ENCODE measurements around the gene IL27RA. TPM values are rescaled to one million over a fixed set of nuclear protein-coding genes. Genes with fewer than 3 reads are reported as not detected.

IL27RA gene
- polyA plus RNA-seq (2013, experiment 1 of 2): 13.6 TPM
- 11.2 TPM for polyA plus RNA-seq (2013, experiment 2 of 2)

GRCh38 chr19:14031719-14032480 is at the start of gene IL27RA:
TSS of gene IL27RA (plus strand) at chr19:14031762. CDS start at chr19:14031873, 111 bp downstream.
- Histone ChIP-seq H3K9me3 (ENCODE audit: control insufficient read depth, low read length) (no peaks in the 10 kb centered on the region), H3K4me1 (ENCODE audit: control insufficient read depth, insufficient read depth, low read length, poor library complexity, severe bottlenecking) (no peaks in the 10 kb centered on the region), H3K36me3 (ENCODE audit: control insufficient read depth, insufficient read depth, low read length) (no peaks in the 10 kb centered on the region), H3K4me3 (ENCODE audit: extremely low read depth, insufficient read depth, low read length, poor library complexity, severe bottlenecking) (peak within 1 kb of the TSS; percentile 69), H3K27ac (ENCODE audit: low read depth, low read length, severe bottlenecking) (no peak within 1 kb of the TSS)
- WGBS, 2 experiments (ENCODE audit: insufficient coverage in 2 of 2): 0 to 1% methylated on average over 43 to 44 of the region's 63 CpGs

GRCh38 chr19:13981988-13982501 is 49.5 kb upstream of the IL27RA start:
- no peaks in the 10 kb centered on the region for H3K9me3 ChIP-seq (ENCODE audit: control insufficient read depth, low read length)
- peaks cover 23% of the 10 kb centered on the region for H3K4me1 ChIP-seq (ENCODE audit: control insufficient read depth, insufficient read depth, low read length, poor library complexity, severe bottlenecking)
- 94 to 97% methylated on average over 14 to 17 of the region's 17 CpGs for WGBS, 2 experiments (ENCODE audit: insufficient coverage in 2 of 2)
- H3K27ac ChIP-seq (ENCODE audit: low read depth, low read length, severe bottlenecking): no peak overlapping the region
- H3K4me3 ChIP-seq (ENCODE audit: extremely low read depth, insufficient read depth, low read length, poor library complexity, severe bottlenecking): no peak overlapping the region
- H3K36me3 ChIP-seq (ENCODE audit: control insufficient read depth, insufficient read depth, low read length): peaks cover 9% of the 10 kb centered on the region

- peaks cover 9% of the 10 kb centered on the region for H3K36me3 ChIP-seq (ENCODE audit: control insufficient read depth, insufficient read depth, low read length)
- no peak overlapping the region for H3K27ac ChIP-seq (ENCODE audit: low read depth, low read length, severe bottlenecking)
- H3K4me1 ChIP-seq (ENCODE audit: control insufficient read depth, insufficient read depth, low read length, poor library complexity, severe bottlenecking): peaks cover 30% of the 10 kb centered on the region
- WGBS, 2 experiments (ENCODE audit: insufficient coverage in 2 of 2): 95 to 99% methylated on average over 8 to 9 of the region's 9 CpGs
- H3K9me3 ChIP-seq (ENCODE audit: control insufficient read depth, low read length): no peaks in the 10 kb centered on the region
- H3K4me3 ChIP-seq (ENCODE audit: extremely low read depth, insufficient read depth, low read length, poor library complexity, severe bottlenecking): no peak overlapping the region
Observed at GRCh38 chr19:13982773-13983172, 48.8 kb upstream of the IL27RA start.

- Histone ChIP-seq H3K27ac (ENCODE audit: low read depth, low read length, severe bottlenecking) (no peak overlapping the region), H3K4me3 (ENCODE audit: extremely low read depth, insufficient read depth, low read length, poor library complexity, severe bottlenecking) (no peak overlapping the region), H3K4me1 (ENCODE audit: control insufficient read depth, insufficient read depth, low read length, poor library complexity, severe bottlenecking) (peaks cover 30% of the 10 kb centered on the region), H3K36me3 (ENCODE audit: control insufficient read depth, insufficient read depth, low read length) (peaks cover 10% of the 10 kb centered on the region), H3K9me3 (ENCODE audit: control insufficient read depth, low read length) (no peaks in the 10 kb centered on the region)
- 94 to 95% methylated on average over 13 to 20 of the region's 21 CpGs for WGBS, 2 experiments (ENCODE audit: insufficient coverage in 2 of 2)
Observed at GRCh38 chr19:13983213-13983889, 48.2 kb upstream of the IL27RA start.

- Histone ChIP-seq H3K27ac (ENCODE audit: low read depth, low read length, severe bottlenecking) (no peak overlapping the region), H3K4me3 (ENCODE audit: extremely low read depth, insufficient read depth, low read length, poor library complexity, severe bottlenecking) (no peak overlapping the region), H3K4me1 (ENCODE audit: control insufficient read depth, insufficient read depth, low read length, poor library complexity, severe bottlenecking) (peaks cover 28% of the 10 kb centered on the region), H3K36me3 (ENCODE audit: control insufficient read depth, insufficient read depth, low read length) (peaks cover 15% of the 10 kb centered on the region), H3K9me3 (ENCODE audit: control insufficient read depth, low read length) (no peaks in the 10 kb centered on the region)
- WGBS, 2 experiments (ENCODE audit: insufficient coverage in 2 of 2): 100% methylated on average over 1 of the region's 15 CpGs; no CpG with 5 or more reads in 1 of the 2 experiments
Observed at GRCh38 chr19:13984186-13984585, 47.4 kb upstream of the IL27RA start.

GRCh38 chr19:13984875-13985741 is 46.5 kb upstream of the IL27RA start:
- no peak overlapping the region for H3K27ac ChIP-seq (ENCODE audit: low read depth, low read length, severe bottlenecking)
- H3K36me3 ChIP-seq (ENCODE audit: control insufficient read depth, insufficient read depth, low read length): peaks cover 18% of the 10 kb centered on the region
- no peak overlapping the region for H3K4me3 ChIP-seq (ENCODE audit: extremely low read depth, insufficient read depth, low read length, poor library complexity, severe bottlenecking)
- H3K9me3 ChIP-seq (ENCODE audit: control insufficient read depth, low read length): no peaks in the 10 kb centered on the region
- WGBS, 2 experiments (ENCODE audit: insufficient coverage in 2 of 2): 94 to 95% methylated on average over 19 to 25 of the region's 25 CpGs
- peaks cover 29% of the 10 kb centered on the region for H3K4me1 ChIP-seq (ENCODE audit: control insufficient read depth, insufficient read depth, low read length, poor library complexity, severe bottlenecking)

- 76 to 80% methylated on average over 4 to 10 of the region's 10 CpGs for WGBS, 2 experiments (ENCODE audit: insufficient coverage in 2 of 2)
- H3K27ac ChIP-seq (ENCODE audit: low read depth, low read length, severe bottlenecking): no peak overlapping the region
- H3K4me3 ChIP-seq (ENCODE audit: extremely low read depth, insufficient read depth, low read length, poor library complexity, severe bottlenecking): no peak overlapping the region
- H3K9me3 ChIP-seq (ENCODE audit: control insufficient read depth, low read length): no peaks in the 10 kb centered on the region
- peaks cover 16% of the 10 kb centered on the region for H3K36me3 ChIP-seq (ENCODE audit: control insufficient read depth, insufficient read depth, low read length)
- peaks cover 29% of the 10 kb centered on the region for H3K4me1 ChIP-seq (ENCODE audit: control insufficient read depth, insufficient read depth, low read length, poor library complexity, severe bottlenecking)
Observed at GRCh38 chr19:13985771-13986347, 45.7 kb upstream of the IL27RA start.

GRCh38 chr19:13986348-13986904 is 45.1 kb upstream of the IL27RA start:
- Histone ChIP-seq H3K4me3 (ENCODE audit: extremely low read depth, insufficient read depth, low read length, poor library complexity, severe bottlenecking) (no peak overlapping the region), H3K4me1 (ENCODE audit: control insufficient read depth, insufficient read depth, low read length, poor library complexity, severe bottlenecking) (peaks cover 29% of the 10 kb centered on the region), H3K27ac (ENCODE audit: low read depth, low read length, severe bottlenecking) (peak overlapping the region; percentile 41), H3K9me3 (ENCODE audit: control insufficient read depth, low read length) (no peaks in the 10 kb centered on the region), H3K36me3 (ENCODE audit: control insufficient read depth, insufficient read depth, low read length) (peaks cover 21% of the 10 kb centered on the region)
- WGBS, 2 experiments (ENCODE audit: insufficient coverage in 2 of 2): 30 to 43% methylated on average over 18 to 19 of the region's 19 CpGs

- peaks cover 24% of the 10 kb centered on the region for H3K36me3 ChIP-seq (ENCODE audit: control insufficient read depth, insufficient read depth, low read length)
- 80 to 84% methylated on average over 8 to 10 of the region's 17 CpGs for WGBS, 2 experiments (ENCODE audit: insufficient coverage in 2 of 2)
- H3K4me3 ChIP-seq (ENCODE audit: extremely low read depth, insufficient read depth, low read length, poor library complexity, severe bottlenecking): no peak overlapping the region
- H3K9me3 ChIP-seq (ENCODE audit: control insufficient read depth, low read length): no peaks in the 10 kb centered on the region
- peaks cover 26% of the 10 kb centered on the region for H3K4me1 ChIP-seq (ENCODE audit: control insufficient read depth, insufficient read depth, low read length, poor library complexity, severe bottlenecking)
- peak overlapping the region; percentile 41 for H3K27ac ChIP-seq (ENCODE audit: low read depth, low read length, severe bottlenecking)
Observed at GRCh38 chr19:13987101-13987890, 44.3 kb upstream of the IL27RA start.

Measured in mesodermal cell (in vitro differentiated cells).